ENCODE results near the gene GPR37L1. TPM values are rescaled to one million over a fixed set of nuclear protein-coding genes. Genes with fewer than 3 reads are reported as not detected.

The GPR37L1 gene
- total RNA-seq, 2 experiments from 2014 or later, result not detected

- Mint-ChIP-seq H3K9me3 (no peaks in the 10 kb centered on the region), H3K36me3 (ENCODE audit: low read depth) (peaks cover 90% of the 10 kb centered on the region), H3K4me3 (no peak overlapping the region), H3K4me1 (ENCODE audit: low read depth) (peaks cover 25% of the 10 kb centered on the region), H3K27ac (no peak overlapping the region), H3K27me3 (no peaks in the 10 kb centered on the region)
- no peak for TF ChIP-seq CTCF (IDR thresholded peaks at IDR 0.05)
- Histone ChIP-seq H3K27me3 (ENCODE audit: control insufficient read depth in 1 of 2, insufficient read depth in 2 of 2, low read length in 2 of 2) (no peaks in the 10 kb centered on the region), H3K4me3 (ENCODE audit: low read length) (no peak overlapping the region), H3K27ac (ENCODE audit: low read depth in 1 of 2, low read length in 2 of 2) (peak overlapping the region in 1 of 2 donors; percentile 24), H3K9me3 (ENCODE audit: control insufficient read depth in 1 of 2, insufficient read depth in 1 of 2, low read length in 2 of 2) (no peaks in the 10 kb centered on the region), H3K36me3 (ENCODE audit: insufficient read depth, low read length) (peaks cover 98% of the 10 kb centered on the region), H3K4me1 (ENCODE audit: insufficient read depth, low read length) (peaks cover 41% of the 10 kb centered on the region)
- DNase-seq (no peak), ATAC-seq (ENCODE audit: poor library complexity) (no peak)
- POLR2A ChIA-PET, result no interaction called here
- intact Hi-C loops (cut with DNase I, micrococcal nuclease), result no loop called here
- CTCF ChIA-PET, result no interaction called here
Measured at GRCh38 chr1:202152399-202152798, 29.7 kb downstream of the GPR37L1 start.

GRCh38 chr1:202153284-202153683 is 30.6 kb downstream of the GPR37L1 start:
- Mint-ChIP-seq H3K36me3 (ENCODE audit: low read depth) (peaks cover 91% of the 10 kb centered on the region), H3K27me3 (no peaks in the 10 kb centered on the region), H3K9me3 (no peaks in the 10 kb centered on the region), H3K27ac (peak overlapping the region; percentile 58), H3K4me3 (no peak overlapping the region), H3K4me1 (ENCODE audit: low read depth) (peaks cover 34% of the 10 kb centered on the region)
- TF ChIP-seq CTCF (IDR thresholded peaks at IDR 0.05), result no peak
- POLR2A ChIA-PET, result no interaction called here
- Histone ChIP-seq H3K9me3 (ENCODE audit: control insufficient read depth in 1 of 2, insufficient read depth in 1 of 2, low read length in 2 of 2) (no peaks in the 10 kb centered on the region), H3K27ac (ENCODE audit: low read depth in 1 of 2, low read length in 2 of 2) (no peak overlapping the region), H3K4me3 (ENCODE audit: low read length) (no peak overlapping the region), H3K4me1 (ENCODE audit: insufficient read depth, low read length) (peaks cover 50% of the 10 kb centered on the region), H3K27me3 (ENCODE audit: control insufficient read depth in 1 of 2, insufficient read depth in 2 of 2, low read length in 2 of 2) (no peaks in the 10 kb centered on the region), H3K36me3 (ENCODE audit: insufficient read depth, low read length) (peaks cover 97% of the 10 kb centered on the region)
- ATAC-seq (ENCODE audit: poor library complexity) (no peak), DNase-seq (no peak)
- CTCF ChIA-PET, result interaction anchor here (1.2 kb wide), 1 partner anchor 39 kb away, joined by 3 read pairs; no protein-coding TSS in a partner anchor
- intact Hi-C loops (cut with DNase I, micrococcal nuclease), result no loop called here

GRCh38 chr1:202154148-202154765 is 31.5 kb downstream of the GPR37L1 start:
- peaks cover 90% of the 10 kb centered on the region for H3K36me3 ChIP-seq (ENCODE audit: insufficient read depth, low read length)
- intact Hi-C loops (cut with DNase I, micrococcal nuclease), result no loop called here
- TF ChIP-seq CTCF (IDR thresholded peaks at IDR 0.05), result no peak
- H3K27me3 ChIP-seq (ENCODE audit: control insufficient read depth in 1 of 2, insufficient read depth in 2 of 2, low read length in 2 of 2), result no peaks in the 10 kb centered on the region
- DNase-seq, result no peak
- peaks cover 59% of the 10 kb centered on the region for H3K4me1 ChIP-seq (ENCODE audit: insufficient read depth, low read length)
- Mint-ChIP-seq H3K27me3 (no peaks in the 10 kb centered on the region), H3K4me3 (no peak overlapping the region), H3K4me1 (ENCODE audit: low read depth) (peaks cover 44% of the 10 kb centered on the region), H3K27ac (peak overlapping the region; percentile 59), H3K36me3 (ENCODE audit: low read depth) (peaks cover 89% of the 10 kb centered on the region), H3K9me3 (no peaks in the 10 kb centered on the region)
- H3K27ac ChIP-seq (ENCODE audit: low read depth in 1 of 2, low read length in 2 of 2), result peak overlapping the region in 1 of 2 donors; percentile 56
- H3K4me3 ChIP-seq (ENCODE audit: low read length), result no peak overlapping the region
- POLR2A ChIA-PET, result interaction anchor here (0.6 to 1.4 kb wide), 5 partner anchors 9 to 188 kb away, joined by 3 to 8 read pairs (median 4); no protein-coding TSS in a partner anchor
- no peak for ATAC-seq (ENCODE audit: poor library complexity)
- CTCF ChIA-PET, result interaction anchor here (1.1 to 2.9 kb wide), 12 partner anchors 9 to 194 kb away, joined by 3 to 22 read pairs (median 6); partner anchors contain the start of genes ARL8A, LGR6, PPP1R12B and UBE2T
- no peaks in the 10 kb centered on the region for H3K9me3 ChIP-seq (ENCODE audit: control insufficient read depth in 1 of 2, insufficient read depth in 1 of 2, low read length in 2 of 2)
